C4-2B (cell line): ENCODE data around the gene MFAP4.

Source experiments
- CTCF ChIP-seq: fragments of 450-650 bp; conservative IDR thresholded peaks from 2 replicates; pipeline ENCODE4 v1.5.1; 2017; ENCODE audit warnings: mild to moderate bottlenecking
- ZFX ChIP-seq: fragments of 450-650 bp; IDR thresholded peaks from 2 replicates; pipeline ENCODE4 v1.6.1; 2017

GRCh38 chr17:19370493-19370960 lies 16.5 kb downstream of the MFAP4 start:
- TF ChIP-seq CTCF (no peak), ZFX (no peak)
